HG03469 (cell line): Measurements from ENCODE around the gene COL23A1.

Source experiments
- ATAC-seq: cut with Tn5 transposase; IDR thresholded peaks from one replicate; pipeline ENCODE4 v1.9.1; 2021; ENCODE audit warnings: mild to moderate bottlenecking, moderate library complexity, moderate number of reproducible peaks; ENCODE audit not compliant: unreplicated experiment

Gene COL23A1

DNA sequence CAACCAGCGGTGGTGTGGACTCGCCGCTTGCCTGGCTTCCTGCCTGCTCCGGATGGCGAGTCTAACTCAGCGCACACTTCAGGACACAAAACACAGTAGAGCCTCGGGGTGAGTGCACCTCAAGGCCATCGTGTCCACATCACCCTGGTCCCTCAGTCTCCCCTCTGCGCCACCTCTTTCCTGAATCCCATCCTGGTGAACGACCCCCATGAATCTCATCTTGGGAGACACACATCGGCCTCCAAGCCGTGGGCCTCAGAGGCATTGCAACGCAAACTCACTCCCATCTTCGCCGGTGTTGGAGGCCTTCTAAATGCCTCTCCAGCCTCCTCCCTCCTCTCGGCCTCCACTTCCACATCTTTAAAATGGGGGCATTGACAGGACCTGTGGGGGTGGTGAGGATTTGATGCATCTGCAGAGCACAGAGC lies 124.3 kb downstream of the COL23A1 start:
- ATAC-seq: no peak

DNA sequence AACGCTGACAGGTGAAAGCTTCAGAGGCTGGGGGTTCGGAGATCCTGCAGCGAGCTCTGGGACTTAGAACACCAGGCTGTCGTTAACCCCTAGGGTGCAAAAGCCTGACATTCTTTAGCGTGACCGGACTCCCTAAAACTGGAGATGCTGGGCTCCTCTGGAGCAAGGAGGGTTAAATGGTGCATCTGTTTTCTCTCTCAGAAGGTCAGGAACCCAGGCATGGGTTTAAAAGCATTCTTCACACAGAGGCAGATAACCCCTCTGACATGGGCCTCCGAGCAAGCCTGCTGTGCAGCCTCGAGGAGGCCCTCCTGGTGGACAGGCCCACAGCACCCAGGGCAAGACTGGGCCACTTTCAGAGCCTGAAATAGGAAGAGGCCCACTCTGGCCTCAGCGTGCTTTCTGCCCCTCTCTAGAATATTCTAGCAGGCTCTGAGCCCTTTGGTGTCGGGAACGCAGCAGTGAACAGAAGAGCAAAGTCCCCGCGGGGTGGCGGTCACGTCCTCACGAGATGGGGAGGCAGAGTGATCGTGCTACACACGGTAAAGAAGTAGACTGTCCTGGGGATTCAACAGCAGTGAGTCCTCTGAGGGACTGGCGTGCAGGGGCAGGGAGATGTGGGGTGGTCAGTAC lies 124.8 kb downstream of the COL23A1 start:
- ATAC-seq: no peak

DNA sequence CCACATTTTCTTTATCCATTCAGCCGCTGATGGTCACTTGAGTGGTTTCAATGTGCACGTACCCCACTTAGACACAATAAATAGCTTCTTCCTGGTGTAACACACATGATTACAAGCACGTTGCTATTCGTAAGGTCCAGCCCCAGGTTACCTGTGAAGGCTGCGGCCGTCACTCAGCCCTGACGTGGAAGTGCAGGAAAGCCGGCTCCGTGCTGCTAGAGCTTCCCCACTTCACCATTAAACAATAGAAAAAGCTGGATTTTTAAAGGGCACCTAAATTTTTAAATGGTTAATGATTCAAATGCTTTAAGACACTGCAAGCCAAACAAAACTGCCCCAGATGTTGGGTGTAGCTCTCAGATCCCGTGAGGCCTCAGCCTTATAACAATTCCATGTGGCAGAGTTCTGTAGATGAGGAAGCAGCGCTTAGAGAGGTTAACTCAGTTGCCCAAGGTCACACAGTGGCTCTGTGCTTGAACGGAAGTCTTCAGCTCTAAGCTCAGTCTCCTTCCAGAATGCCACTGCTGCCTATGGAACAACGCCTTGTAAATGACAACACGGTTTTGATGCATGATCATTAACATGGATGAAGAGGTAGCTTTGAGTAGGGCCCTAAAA lies 125.7 kb downstream of the COL23A1 start:
- no peak for ATAC-seq

DNA sequence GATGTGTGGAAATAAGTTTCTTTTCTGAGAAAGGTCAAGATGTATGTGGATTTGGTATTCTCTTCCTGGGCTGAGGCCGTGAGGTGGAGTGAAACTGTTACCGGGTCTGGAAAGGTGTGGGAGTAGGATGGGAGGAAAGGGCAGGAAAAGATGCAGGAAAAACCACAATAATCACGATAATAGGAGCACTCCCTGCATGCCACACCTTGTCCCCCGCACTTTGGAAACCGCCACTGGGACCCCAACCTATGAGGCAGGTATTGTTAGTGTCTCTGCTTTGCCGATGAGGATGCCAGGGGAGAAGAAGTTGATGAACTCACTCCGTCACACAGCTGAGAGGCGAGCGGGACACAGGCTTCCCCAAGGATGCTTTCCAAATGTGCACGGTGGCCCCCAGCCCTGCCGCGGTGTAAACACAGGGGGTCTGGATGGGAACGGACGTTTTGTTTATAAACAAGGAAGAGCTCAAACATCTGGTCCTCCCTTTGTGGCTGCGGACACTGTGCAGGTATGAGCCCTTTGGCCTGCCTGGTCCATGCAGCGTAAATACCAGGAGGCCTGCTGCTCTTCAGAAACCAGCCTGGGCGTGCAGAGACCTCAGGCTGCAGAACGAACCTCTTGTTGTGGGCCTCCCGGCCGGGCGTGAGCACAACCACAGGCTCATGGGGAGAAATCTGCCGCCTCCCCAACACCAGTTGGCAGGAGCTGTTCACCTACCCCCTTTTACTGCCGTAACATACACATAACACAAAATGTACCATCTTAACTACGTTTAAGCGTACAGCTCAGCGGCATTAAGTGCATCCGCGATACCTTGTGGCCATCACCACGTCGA lies 126.7 kb downstream of the COL23A1 start:
- no peak for ATAC-seq

- ATAC-seq: no peak
Observed at GRCh38 chr5:178462816-178463215, 127.4 kb downstream of the COL23A1 start.

GRCh38 chr5:178462076-178462475 lies 128.1 kb downstream of the COL23A1 start:
- ATAC-seq: no peak

DNA sequence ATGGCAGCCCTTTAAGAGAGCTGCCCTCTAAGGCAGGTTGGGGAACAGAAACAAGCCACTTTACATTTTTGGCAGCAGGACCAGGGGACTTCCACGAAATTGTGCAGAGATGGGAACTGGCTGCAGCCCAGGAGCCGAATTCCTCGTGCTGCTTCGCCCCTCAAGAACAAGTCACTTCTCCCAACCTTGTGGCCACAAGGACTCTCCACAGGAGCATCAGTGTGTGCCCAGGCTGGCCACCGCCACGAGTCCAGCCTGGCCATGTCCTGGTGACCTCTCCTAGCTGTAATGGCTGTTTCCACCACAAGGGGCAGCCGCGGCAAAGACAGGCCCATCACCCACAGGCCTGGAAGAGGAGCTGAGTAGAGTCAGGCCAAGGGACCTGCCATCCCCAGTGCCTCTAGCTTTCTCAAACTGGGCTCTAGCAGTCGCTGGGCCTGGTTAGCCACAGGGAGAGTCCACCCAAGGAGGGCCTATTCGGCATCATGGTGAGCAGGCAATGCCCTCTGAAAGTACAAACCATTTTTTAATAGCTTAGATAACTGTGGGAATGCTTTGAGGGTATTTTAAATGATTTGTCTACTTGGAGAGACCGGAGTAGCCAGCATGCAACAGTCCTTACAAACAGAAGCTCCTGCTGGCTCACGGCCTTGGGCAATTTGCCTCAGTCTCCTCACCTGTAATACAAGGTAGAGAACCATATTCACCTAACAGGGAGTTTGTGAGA lies 129.0 kb downstream of the COL23A1 start:
- ATAC-seq: no peak

DNA sequence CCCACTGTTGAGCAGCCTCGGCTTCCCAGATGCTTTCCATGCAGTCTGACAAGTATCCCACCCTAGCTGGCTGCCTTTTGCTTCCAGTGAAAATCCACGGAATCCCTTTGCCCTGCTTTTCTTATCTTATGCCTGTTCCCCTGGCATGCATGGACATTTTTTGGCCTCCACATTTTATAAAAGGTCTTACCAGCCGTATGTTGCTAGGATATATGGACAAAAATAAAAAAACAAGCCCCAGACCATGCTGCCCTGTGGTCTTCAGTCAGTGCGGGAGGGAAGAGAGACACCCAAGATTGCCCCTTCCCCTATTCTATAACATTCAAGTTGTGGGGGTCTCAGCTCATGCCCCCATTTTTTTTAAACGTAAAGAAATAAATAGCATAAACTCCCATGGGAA lies 129.6 kb downstream of the COL23A1 start:
- no peak for ATAC-seq

DNA sequence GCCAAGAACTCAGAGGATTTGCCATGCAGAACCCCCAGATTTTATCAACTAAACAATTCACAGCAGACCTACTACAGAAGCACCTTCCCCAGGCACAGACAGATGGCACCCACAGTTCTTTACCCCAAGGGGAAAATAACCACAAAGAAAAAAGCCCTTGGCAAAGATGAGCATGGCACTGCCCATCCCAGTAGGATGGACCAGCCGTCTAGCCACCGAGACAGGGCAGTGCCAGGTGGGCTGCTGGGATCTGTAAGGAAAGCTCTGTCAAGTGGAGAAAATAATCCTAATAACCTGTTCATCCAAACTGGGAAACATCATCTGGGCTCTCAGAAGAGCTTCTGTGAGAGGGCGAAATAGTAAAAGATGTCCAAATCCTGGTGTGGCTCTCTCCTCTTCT lies 130.0 kb downstream of the COL23A1 start:
- ATAC-seq: no peak

DNA sequence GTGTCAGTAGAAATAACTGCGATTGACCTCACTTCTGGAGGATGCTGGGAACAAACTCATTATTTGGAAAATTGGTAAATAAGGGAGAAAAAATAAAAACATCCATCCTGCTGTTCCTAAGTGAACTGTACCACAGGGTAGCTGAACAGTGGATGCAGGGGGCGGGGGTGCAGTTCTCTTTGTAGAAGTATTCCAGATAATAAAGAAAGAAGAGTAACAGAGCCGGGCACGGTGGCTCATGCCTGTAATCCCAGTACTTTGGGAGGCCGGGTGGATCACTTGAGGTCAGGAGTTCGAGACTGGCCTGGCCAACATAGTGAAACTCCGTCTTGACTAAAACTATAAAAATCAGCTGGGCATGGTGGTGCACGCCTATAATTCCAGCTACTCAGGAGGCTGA lies 132.1 kb downstream of the COL23A1 start:
- no peak for ATAC-seq

GRCh38 chr5:178457471-178457870 lies 132.7 kb downstream of the COL23A1 start:
- ATAC-seq: no peak

DNA sequence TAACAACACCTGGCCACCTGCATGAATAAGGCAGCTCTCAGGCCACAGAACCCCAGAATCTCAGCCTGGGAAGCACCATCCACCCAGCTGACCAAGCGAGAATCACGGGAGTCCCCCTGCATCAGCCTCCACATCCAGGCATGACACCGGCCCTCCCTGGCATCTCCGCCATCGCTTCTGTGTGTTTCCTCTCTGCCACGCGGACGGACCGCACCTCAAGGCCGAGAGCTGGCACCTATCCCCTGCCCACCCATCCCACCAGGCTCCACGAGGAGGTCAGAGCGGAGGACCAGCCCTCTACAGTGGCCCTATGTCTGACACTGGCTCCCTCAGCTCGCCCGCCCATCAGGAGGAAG lies 134.7 kb downstream of the COL23A1 start:
- ATAC-seq: no peak

DNA sequence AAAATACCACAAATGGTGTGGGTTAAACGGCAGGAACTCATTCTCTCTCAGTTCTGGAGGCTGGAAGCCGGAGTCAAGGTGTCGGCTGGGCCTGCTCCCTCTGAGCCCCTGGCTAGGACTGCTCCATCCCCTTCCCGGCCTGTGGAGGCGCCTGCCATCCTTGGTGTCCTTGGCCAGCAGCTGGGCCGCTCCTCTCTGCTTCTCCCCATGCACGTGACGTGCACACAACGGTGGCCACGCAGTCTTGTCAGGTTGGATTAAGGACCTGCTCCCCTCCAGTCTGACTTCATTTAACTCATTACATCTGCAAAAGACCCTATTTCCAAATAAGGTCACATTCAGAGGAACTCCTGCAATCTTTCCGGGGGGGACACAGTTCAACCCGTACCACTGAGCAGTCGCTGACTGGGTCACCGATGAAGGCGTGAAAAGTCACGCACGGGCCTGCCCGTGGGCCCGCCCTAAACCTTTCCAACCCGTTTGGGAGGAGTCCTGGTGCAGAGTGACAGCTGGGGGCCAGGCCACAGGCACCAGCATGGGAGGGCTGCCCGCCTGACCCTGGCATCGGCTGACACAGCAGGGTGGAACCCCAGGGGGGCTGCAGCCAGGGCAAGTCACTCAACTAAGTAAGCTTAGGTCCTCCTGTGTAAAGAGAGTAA lies 135.2 kb downstream of the COL23A1 start:
- ATAC-seq: no peak

GRCh38 chr5:178454303-178454702 lies 135.9 kb downstream of the COL23A1 start:
- ATAC-seq: no peak

- no peak for ATAC-seq
Observed at GRCh38 chr5:178453224-178453623, 137.0 kb downstream of the COL23A1 start.

- ATAC-seq: no peak
Observed at GRCh38 chr5:178450121-178451028, 139.8 kb downstream of the COL23A1 start.

DNA sequence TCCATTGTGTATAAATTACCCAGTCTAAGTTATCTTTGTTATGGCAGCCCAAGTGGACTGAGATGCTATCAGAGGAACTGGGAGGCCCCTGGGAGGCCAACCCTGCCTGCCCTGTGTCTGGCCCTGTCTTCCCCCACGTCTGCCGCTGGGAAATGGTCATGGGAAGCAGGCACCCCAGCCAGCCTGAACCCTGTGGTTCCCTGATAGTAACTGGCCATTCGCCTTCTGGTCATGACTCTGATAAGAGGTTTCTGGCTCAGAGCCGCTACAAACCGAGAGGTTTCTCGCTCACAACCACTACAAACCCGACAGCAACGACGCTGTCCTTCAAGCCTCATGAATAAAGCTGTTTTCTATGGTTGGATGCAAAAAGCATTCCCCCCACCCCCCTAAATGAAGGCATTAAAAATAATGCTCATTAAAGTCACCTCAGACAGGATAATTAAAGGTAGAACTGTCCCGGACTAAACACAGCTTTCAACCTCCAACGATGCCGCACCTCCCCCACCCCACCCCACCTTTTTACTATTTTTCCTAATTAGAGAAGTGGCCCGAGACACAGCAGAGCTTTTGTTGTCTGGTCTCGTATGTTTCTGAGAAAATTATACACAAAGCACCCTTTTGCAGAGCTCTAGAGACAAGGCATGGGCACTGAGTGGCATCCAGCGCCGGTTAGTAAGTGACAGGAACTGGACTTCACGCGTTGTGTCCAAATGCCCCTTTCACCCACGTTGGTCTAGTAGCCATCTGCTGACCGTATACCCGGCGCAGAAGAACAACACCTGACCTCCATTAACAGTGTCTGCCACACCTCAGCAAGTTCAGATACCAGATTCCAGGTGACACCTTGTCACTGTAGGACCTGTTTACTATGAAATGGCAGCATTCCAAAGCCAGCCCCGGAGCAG lies 140.8 kb downstream of the COL23A1 start:
- ATAC-seq: no peak

GRCh38 chr5:178445534-178445933 lies 144.7 kb downstream of the COL23A1 start:
- ATAC-seq: no peak
